Prostate gland (tissue), 2 donors: ENCODE results near the gene ZBTB43. TPM values are rescaled to one million over a fixed set of nuclear protein-coding genes. Genes with fewer than 3 reads are reported as not detected.

Source experiments
- DNase-seq: peaks from one replicate; pipeline ENCODE4 v3.0.0-alpha.2; 2019; ENCODE audit warnings: low spot score
- H3K27ac ChIP-seq, 2 donors: fragments of 200-600 bp; sonication (generic); 2 replicates each; pipeline ENCODE4 v1.5.1; 2017 to 2019
- H3K27me3 ChIP-seq: fragments of 200-600 bp; sonication (generic); replicated peaks from 2 replicates; pipeline ENCODE4 v1.5.1; 2019; ENCODE audit not compliant: insufficient read depth
- H3K36me3 ChIP-seq, 2 donors: fragments of 200-600 bp; sonication (generic); 1 replicate in 1 of 2; 2 replicates in 1 of 2; pipeline versions ENCODE4 v1.5.1 to v1.8.1; 2017 to 2019
- H3K4me1 ChIP-seq: fragments of 200-600 bp; sonication (generic); replicated peaks from 2 replicates; pipeline ENCODE4 v1.5.1; 2019
- H3K4me3 ChIP-seq, 2 donors: fragments of 200-600 bp; sonication (generic); 2 replicates each; pipeline ENCODE4 v1.5.1; 2017 to 2019
- H3K9me3 ChIP-seq: fragments of 200-600 bp; sonication (generic); 2 replicates; pipeline ENCODE4 v1.5.1; 2017
- CTCF ChIP-seq, 4 experiments: fragments of 200-600 bp in 2 of 4; fragments of 450-650 bp in 2 of 4; sonication (generic) in 2 of 4; IDR thresholded peaks; 1 replicate in 3 of 4; 2 replicates in 1 of 4; pipeline ENCODE4 v1.5.1; 2016 to 2019; ENCODE audit warnings: antibody characterized with exemption in 4 of 4, mild to moderate bottlenecking in 2 of 4, moderate library complexity in 2 of 4
- POLR2A ChIP-seq: fragments of 450-650 bp; IDR thresholded peaks from one replicate; pipeline ENCODE4 v1.6.1; 2016; ENCODE audit warnings: antibody characterized with exemption, mild to moderate bottlenecking
- POLR2AphosphoS5 ChIP-seq: sonication (generic); formaldehyde crosslinking; IDR thresholded peaks from one replicate; pipeline ENCODE4 v1.6.1; 2017; ENCODE audit warnings: antibody characterized with exemption
- WGBS: methylation state at CpG from one replicate; pipeline ENCODE4 v1.1.5; 2018; 5-methylcytosine and 5-hydroxymethylcytosine counted together
- intact Hi-C: fragments of 100-400 bp; cut with DNase I; formaldehyde crosslinking; loops from one replicate; pipeline ENCODE4 v1.14.2; 2022
- total RNA-seq, 2 donors: library from RNA; depleted of rRNA; stranded (reverse); fragments of >200 nt; gene quantifications; one replicate each; pipeline ENCODE4 v1.1.0, GENCODE V29; 2016

The ZBTB43 gene
- total RNA-seq, 2 donors from 2014 or later: 30.0 to 118 TPM

DNA sequence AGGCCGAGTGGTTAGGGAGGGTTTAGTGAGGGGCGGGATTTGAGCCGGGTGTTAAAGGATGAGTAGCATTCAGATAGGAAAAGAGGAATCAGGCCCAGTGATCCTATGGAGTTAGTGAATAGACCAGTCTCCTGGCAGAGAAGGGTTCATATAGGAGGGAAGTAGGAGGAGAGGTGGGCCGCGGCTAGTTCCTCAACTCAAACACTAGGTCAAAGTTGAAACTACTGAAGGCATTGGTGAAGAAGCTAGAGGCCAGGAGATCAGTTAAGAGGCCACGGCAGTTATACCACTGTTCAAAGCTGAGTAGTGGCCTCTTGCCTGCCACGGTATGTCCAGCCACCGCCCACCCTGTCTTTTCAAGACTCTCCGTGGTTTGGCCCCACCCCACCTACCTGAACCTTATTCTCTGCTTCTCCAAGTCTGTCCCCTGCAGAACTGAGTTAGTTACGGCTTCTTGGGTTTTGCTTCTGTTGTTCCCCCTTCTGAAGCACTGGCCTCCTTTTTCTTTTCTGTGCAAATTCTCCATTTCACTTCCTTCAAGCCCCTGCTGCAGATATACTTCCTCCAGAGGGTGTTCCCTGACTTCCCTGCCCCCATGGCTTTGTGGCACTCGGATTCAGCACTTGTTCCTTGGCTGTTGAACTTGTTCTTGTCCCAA is 57.4 kb downstream of the ZBTB43 start:
- Histone ChIP-seq H3K9me3 (no peaks in the 10 kb centered on the region), H3K27me3 (no peaks in the 10 kb centered on the region), H3K36me3 (no peaks in the 10 kb centered on the region), H3K27ac (peak overlapping the region in 1 of 2 donors; percentile 93), H3K4me1 (peaks cover 10% of the 10 kb centered on the region), H3K4me3 (peak overlapping the region in 1 of 2 donors; percentile 96)
- intact Hi-C loops: loop anchor here (5.0 kb wide), 1 partner anchor 50 kb away; the partner anchor contains the start of gene RALGPS1
- DNase-seq: no peak
- WGBS: 47% methylated on average over 11 of the region's 11 CpGs
- TF ChIP-seq POLR2A: no peak

DNA sequence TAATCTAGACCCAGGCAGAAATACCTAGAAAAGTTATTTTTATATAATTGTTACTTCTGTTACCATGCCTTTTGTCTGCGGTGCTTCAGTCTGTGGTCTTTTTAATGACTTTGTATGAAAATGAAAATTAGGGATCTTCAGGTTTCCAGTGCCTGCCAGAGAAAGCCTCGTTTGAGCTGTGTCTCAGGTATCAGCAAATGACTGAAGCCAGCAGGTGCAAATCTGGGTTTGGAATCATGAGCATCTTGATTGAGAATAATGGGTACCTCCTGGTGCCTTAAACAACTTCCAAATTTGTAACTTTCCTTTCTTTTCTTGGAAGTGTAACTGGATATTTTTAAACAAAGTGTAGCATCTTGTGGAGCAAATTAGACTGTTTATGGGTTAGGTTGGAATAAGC is 59.9 kb downstream of the ZBTB43 start:
- intact Hi-C loops: loop anchor here (5.0 kb wide), 1 partner anchor 48 kb away; the partner anchor contains the start of gene RALGPS1
- TF ChIP-seq POLR2AphosphoS5: no peak

DNA sequence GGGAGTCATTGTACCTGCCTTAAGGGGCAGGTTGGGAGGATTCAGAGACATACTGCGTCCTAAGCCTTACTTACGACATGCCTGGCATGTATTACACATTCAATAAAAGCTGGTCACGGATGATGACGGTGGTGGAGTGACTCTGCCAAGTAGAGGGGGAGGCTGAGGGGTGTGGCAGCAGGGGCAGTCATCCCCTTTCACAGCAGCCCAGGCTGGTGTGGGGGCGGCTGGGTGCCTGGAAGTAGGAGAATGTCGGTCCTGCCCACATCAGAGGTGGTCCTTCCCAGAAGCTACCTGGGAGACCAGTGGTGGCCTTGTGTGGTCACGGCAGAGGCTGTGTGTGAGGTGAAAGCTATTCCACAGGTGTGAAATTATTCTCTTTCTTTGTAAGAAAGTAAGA is 64.5 kb downstream of the ZBTB43 start:
- no peak for DNase-seq
- Histone ChIP-seq H3K9me3 (no peaks in the 10 kb centered on the region), H3K27me3 (no peaks in the 10 kb centered on the region), H3K4me3 (no peak overlapping the region), H3K36me3 (no peaks in the 10 kb centered on the region), H3K27ac (no peak overlapping the region), H3K4me1 (no peaks in the 10 kb centered on the region)
- intact Hi-C loops: no loop called here
- WGBS: 55% methylated on average over 7 of the region's 7 CpGs
- TF ChIP-seq POLR2A (no peak), POLR2AphosphoS5 (no peak), CTCF (IDR thresholded peaks at IDR 0.05) (no peak)

More for the DNA sequence above, 59.9 kb downstream of the ZBTB43 start:
- no peaks in the 10 kb centered on the region for H3K36me3 ChIP-seq
- DNase-seq: no peak
- H3K4me3 ChIP-seq: no peak overlapping the region
- 58% methylated on average over 2 of the region's 2 CpGs for WGBS
- no peaks in the 10 kb centered on the region for H3K27me3 ChIP-seq
- peaks cover 9% of the 10 kb centered on the region for H3K4me1 ChIP-seq
- H3K9me3 ChIP-seq: no peaks in the 10 kb centered on the region
- H3K27ac ChIP-seq: no peak overlapping the region

- no peak for DNase-seq
- H3K36me3 ChIP-seq: no peaks in the 10 kb centered on the region
- TF ChIP-seq CTCF (IDR thresholded peaks at IDR 0.05) (no peak), POLR2A (no peak), POLR2AphosphoS5 (no peak)
- 90% methylated on average over 4 of the region's 4 CpGs for WGBS
- H3K9me3 ChIP-seq: no peaks in the 10 kb centered on the region
- intact Hi-C loops: no loop called here
- no peaks in the 10 kb centered on the region for H3K27me3 ChIP-seq
- H3K27ac ChIP-seq: no peak overlapping the region
- H3K4me1 ChIP-seq: no peaks in the 10 kb centered on the region
- no peak overlapping the region for H3K4me3 ChIP-seq
These were observed 67.7 kb downstream of the ZBTB43 start for GRCh38 chr9:126872516-126872915.

- 73% methylated on average over 9 of the region's 9 CpGs for WGBS
- no peaks in the 10 kb centered on the region for H3K4me1 ChIP-seq
- H3K36me3 ChIP-seq: no peaks in the 10 kb centered on the region
- H3K27ac ChIP-seq: no peak overlapping the region
- intact Hi-C loops: no loop called here
- DNase-seq: no peak
- H3K4me3 ChIP-seq: no peak overlapping the region
- no peak for TF ChIP-seq POLR2A
- no peak for TF ChIP-seq CTCF (IDR thresholded peaks at IDR 0.05)
- TF ChIP-seq POLR2AphosphoS5: no peak
- no peaks in the 10 kb centered on the region for H3K9me3 ChIP-seq
- H3K27me3 ChIP-seq: no peaks in the 10 kb centered on the region
These were observed 69.9 kb downstream of the ZBTB43 start for GRCh38 chr9:126874546-126875314.
